GM18873 (cell line): ENCODE measurements around the gene GPR89A.
"Not testable (repeated sequence)": the region's sequence is repeated elsewhere in the genome, so short reads cannot be mapped to it uniquely, and the experiment has no call there.

ENCODE experiments used
- ATAC-seq: cut with Tn5 transposase; IDR thresholded peaks from one replicate; pipeline ENCODE4 v1.9.1; 2021; ENCODE audit warnings: mild to moderate bottlenecking, moderate library complexity, moderate number of reproducible peaks; ENCODE audit not compliant: unreplicated experiment, low FRiP score

The GPR89A gene

DNA sequence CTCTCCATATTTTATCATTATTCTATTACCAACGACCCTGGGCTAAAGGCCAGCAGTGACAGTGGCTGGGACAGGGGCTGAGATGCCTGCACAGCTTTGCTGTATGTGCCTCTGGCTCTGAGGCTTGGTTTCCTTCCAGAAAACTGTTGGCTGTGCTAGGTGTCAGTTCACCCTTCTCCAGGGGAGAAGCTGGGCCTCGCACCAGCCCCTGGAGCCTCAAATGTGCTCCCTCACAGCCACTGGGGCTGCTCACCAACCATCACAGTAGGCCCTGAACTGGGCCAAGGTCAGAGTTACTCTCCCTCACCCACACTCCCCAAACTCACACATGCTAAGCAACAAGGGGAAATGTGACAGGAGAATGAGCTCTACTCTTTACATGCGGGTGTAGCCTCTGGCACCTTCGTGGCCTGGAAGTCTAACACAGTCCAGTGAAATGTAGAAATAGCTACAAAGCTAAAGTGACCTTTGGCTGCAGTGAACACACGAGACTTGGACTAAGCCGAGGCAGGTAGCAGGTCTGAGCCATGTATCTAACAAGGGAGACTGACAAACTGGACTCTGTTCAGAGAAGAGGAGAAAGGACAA, 106.8 kb downstream of the GPR89A start:
- no peak for ATAC-seq

DNA sequence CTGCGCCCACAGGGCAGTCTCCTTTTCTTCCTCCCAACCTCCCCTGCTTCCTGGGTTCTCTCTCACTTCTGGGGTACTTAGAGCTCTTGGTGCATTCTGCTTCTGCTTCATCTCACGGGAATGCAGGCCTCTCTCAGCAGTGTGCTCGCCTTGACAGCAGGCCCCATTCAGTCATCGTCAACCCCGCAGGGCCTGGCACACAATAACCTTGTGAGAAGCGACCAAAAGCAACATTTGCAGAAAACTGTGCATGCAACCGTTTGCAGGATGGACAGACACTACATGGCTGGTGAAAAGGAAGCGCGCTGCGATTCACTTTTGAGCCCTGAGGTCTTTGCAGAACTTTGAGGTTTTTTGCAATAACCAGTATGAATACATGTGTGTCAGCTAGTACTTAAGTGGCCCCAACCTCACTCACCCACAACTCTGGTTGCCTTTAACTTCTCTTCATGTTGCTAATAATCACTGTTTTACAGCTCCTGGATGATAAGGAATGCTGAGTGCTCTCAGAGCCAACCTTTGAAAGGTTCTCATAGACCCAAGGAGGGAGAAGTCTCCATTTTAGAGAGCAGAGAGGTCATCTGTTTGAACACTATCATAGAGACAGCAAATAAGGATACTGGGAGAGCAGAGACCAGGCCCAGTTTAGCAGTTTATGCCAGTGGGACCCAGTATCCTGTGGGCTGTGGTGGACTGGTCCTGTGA, 109.0 kb downstream of the GPR89A start:
- no peak for ATAC-seq

GRCh38 chr1:145717833-145718232, 110.0 kb downstream of the GPR89A start:
- ATAC-seq = no peak

- ATAC-seq = not testable (repeated sequence)
Observed at GRCh38 chr1:145718465-145718864, 110.7 kb downstream of the GPR89A start.

GRCh38 chr1:145719230-145720079, 111.7 kb downstream of the GPR89A start, which contains the start of gene CD160:
Gene CD160 (plus strand): TSS chr1:145719499. CDS start chr1:145728328, 8,829 bp downstream.
- no peak for ATAC-seq
